OCI-LY7 (cell line): ENCODE data around the gene PSKH1.

Experiments used
- CTCF ChIP-seq: fragments of 200-600 bp; sonication (generic); conservative IDR thresholded peaks from 2 replicates; pipeline ENCODE4 v1.5.1; 2014; ENCODE audit warnings: mild to moderate bottlenecking, antibody characterized with exemption, low read length, moderate library complexity, mixed read lengths
- EZH2phosphoT487 ChIP-seq: fragments of 200-600 bp; sonication (generic); IDR thresholded peaks from 2 replicates; pipeline ENCODE4 v1.6.1; 2018; ENCODE audit warnings: low read depth, borderline replicate concordance, mild to moderate bottlenecking, mixed run types, antibody characterized with exemption, low read length, moderate library complexity, mixed read lengths

- TF ChIP-seq CTCF: no peak
- no peak for TF ChIP-seq EZH2phosphoT487
These were observed 14.5 kb downstream of the PSKH1 start for GRCh38 chr16:67907397-67908180.
